ENCODE data around the gene CD248.

DNA sequence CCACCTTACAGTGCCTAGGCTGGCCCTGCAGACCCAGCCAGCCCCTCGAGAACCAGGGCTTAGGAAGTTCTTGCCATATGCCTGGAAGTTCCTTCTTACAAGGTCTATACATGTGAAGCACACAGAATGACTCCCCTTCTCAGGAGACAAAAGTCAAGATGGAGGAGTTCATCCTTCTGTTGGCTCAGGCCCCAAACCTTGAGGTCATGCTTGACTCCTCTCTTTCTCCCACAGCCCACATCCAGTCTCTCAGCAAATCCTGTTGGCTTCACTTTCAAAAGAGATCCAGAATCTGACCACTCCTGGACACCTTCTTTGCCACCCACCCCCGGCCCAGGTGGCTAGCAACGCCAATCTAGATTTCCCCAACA is 1.7 kb upstream of the CD248 start:
- TF ChIP-seq, protein P1, sequence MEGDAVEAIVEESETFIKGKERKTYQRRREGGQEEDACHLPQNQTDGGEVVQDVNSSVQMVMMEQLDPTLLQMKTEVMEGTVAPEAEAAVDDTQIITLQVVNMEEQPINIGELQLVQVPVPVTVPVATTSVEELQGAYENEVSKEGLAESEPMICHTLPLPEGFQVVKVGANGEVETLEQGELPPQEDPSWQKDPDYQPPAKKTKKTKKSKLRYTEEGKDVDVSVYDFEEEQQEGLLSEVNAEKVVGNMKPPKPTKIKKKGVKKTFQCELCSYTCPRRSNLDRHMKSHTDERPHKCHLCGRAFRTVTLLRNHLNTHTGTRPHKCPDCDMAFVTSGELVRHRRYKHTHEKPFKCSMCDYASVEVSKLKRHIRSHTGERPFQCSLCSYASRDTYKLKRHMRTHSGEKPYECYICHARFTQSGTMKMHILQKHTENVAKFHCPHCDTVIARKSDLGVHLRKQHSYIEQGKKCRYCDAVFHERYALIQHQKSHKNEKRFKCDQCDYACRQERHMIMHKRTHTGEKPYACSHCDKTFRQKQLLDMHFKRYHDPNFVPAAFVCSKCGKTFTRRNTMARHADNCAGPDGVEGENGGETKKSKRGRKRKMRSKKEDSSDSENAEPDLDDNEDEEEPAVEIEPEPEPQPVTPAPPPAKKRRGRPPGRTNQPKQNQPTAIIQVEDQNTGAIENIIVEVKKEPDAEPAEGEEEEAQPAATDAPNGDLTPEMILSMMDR (conservative IDR thresholded peaks at IDR 0.05), result no peak
- no peak for TF ChIP-seq ZFX (IDR thresholded peaks at IDR 0.05)

Measured in C4-2B (cell line).